ENCODE measurements around the gene ABCB11.

DNA sequence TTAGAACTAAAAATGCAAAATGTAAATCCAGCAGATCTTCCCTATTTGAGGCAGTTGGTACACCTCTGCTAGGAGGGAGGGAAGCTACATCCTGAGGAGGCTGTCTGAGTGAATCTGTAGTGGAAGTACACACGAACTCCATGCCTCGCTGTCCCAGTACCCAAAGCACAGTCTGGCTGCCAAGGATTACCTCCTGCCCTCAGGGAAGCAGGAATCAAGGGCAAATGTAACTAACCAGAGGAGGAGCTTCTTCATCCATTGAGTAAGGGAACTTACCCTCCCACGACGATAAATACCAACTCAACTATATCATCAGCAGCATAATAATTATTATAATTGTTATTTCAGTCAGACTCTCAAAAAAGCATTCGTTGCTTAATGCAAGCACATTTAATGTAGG is 40.3 kb upstream of the ABCB11 start:
- TF ChIP-seq, protein P1, sequence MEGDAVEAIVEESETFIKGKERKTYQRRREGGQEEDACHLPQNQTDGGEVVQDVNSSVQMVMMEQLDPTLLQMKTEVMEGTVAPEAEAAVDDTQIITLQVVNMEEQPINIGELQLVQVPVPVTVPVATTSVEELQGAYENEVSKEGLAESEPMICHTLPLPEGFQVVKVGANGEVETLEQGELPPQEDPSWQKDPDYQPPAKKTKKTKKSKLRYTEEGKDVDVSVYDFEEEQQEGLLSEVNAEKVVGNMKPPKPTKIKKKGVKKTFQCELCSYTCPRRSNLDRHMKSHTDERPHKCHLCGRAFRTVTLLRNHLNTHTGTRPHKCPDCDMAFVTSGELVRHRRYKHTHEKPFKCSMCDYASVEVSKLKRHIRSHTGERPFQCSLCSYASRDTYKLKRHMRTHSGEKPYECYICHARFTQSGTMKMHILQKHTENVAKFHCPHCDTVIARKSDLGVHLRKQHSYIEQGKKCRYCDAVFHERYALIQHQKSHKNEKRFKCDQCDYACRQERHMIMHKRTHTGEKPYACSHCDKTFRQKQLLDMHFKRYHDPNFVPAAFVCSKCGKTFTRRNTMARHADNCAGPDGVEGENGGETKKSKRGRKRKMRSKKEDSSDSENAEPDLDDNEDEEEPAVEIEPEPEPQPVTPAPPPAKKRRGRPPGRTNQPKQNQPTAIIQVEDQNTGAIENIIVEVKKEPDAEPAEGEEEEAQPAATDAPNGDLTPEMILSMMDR (IDR thresholded peaks at IDR 0.05; ENCODE audit: low read depth, low read length) = no peak
- TF ChIP-seq POLR2A (IDR thresholded peaks at IDR 0.05; ENCODE audit: extremely low read depth, insufficient read length) (no peak), MYC (IDR thresholded peaks at IDR 0.05; ENCODE audit: low read depth, low read length) (no peak)
- TF ChIP-seq, protein P2, sequence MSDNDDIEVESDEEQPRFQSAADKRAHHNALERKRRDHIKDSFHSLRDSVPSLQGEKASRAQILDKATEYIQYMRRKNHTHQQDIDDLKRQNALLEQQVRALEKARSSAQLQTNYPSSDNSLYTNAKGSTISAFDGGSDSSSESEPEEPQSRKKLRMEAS (IDR thresholded peaks at IDR 0.05; ENCODE audit: low read depth, low read length) = no peak
